D721Med (cell line): ENCODE data around the gene FAM111A.

Experiments used
- DNase-seq: peaks from one replicate; pipeline ENCODE4 v3.0.0; 2011; ENCODE audit warnings: low spot score; ENCODE audit not compliant: insufficient read length
- FAIRE-seq: peaks from 2 replicates; lab custom pipeline; 2011; peaks lifted over from hg19 to GRCh38; lab: Jason Lieb, UNC
- CTCF ChIP-seq: IDR thresholded peaks from 2 replicates; pipeline ENCODE4 v1.5.1; 2012; ENCODE audit warnings: mild to moderate bottlenecking, control low read depth; ENCODE audit not compliant: insufficient read depth; ENCODE audit errors: missing control alignments

The FAM111A gene

GRCh38 chr11:59176330-59176729, 33.7 kb downstream of the FAM111A start:
- DNase-seq (no peak), FAIRE-seq (no peak)
- TF ChIP-seq CTCF, result no peak

GRCh38 chr11:59178402-59178801, 35.7 kb downstream of the FAM111A start:
- no peak for TF ChIP-seq CTCF
- FAIRE-seq, result no peak

DNA sequence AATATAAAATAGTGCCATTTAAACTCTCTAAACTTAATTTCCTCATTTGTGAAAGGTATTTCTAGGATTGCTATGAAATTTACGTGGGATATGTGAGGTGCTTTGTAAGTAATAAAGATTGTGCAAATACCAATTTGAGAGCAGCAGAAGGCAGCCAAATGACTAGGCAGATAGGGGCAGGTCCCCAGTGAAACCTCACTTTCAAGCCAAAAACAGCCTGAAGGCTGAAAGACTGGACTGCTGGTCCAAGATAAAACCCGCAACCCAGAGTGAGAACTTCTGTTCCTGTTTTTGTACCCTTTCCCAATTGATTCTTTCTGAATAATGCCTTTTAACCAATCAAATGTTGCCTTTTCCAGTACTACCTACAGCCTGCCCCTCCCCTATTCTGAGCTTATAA, 36.5 kb downstream of the FAM111A start:
- no peak for TF ChIP-seq CTCF

More at GRCh38 chr11:59178402-59178801, 35.7 kb downstream of the FAM111A start:
- no peak for DNase-seq

GRCh38 chr11:59180168-59180776, 37.6 kb downstream of the FAM111A start:
- FAIRE-seq (no peak), DNase-seq (no peak)
- TF ChIP-seq CTCF, result no peak

More for the DNA sequence above, 36.5 kb downstream of the FAM111A start:
- FAIRE-seq (no peak), DNase-seq (no peak)

DNA sequence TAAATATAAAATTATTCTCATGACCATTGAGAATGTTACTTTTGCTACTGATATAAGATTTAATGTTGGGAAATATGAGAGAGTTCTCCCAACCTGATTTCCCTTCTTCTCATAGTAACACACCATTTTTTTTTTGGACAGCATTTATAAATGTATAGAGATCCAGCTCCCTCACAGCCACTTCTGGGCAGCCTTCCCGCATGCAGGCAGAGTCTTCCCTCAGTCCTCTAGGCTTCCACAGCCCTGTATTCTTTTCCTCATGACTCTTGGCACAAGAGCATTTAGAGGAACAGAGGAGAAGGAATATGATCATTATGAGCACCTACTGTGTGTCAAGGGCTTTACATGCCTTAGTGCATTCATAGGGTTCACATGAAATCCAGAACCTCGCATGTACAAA, 38.3 kb downstream of the FAM111A start:
- no peak for FAIRE-seq
- TF ChIP-seq CTCF, result no peak
- no peak for DNase-seq

DNA sequence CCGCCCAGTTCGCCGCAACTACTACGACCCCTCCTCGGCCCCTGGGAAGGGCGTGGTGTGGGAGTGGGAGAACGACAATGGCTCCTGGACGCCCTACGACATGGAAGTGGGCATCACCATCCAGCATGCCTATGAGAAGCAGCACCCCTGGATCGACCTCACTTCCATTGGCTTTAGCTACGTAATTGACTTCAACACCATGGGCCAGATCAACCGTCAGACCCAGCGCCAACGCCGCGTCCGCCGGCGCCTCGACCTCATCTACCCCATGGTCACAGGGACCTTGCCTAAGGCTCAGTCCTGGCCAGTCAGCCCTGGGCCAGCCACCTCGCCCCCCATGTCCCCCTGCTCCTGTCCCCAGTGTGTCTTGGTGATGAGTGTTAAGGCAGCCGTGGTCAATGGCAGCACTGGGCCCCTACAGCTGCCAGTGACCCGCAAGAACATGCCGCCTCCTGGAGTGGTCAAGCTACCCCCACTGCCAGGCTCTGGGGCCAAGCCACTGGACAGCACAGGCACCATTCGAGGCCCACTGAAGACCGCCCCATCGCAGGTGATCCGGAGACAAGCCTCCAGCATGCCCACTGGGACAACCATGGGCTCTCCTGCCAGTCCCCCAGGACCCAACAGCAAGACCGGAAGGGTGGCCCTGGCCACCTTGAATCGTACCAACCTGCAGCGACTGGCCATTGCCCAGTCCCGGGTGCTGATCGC, 39.2 kb downstream of the FAM111A start:
- TF ChIP-seq CTCF, result no peak
- DNase-seq (no peak), FAIRE-seq (no peak)
